Stomach (tissue), 4 donors: Measurements from ENCODE around the gene MEN1.

Experiments
- CTCF ChIP-seq, 7 experiments: fragments of 450-650 bp in 4 of 7; fragments of 200-600 bp in 3 of 7; sonication (generic) in 3 of 7; IDR thresholded peaks; one replicate each; pipeline ENCODE4 v1.5.1; 2016 to 2019; ENCODE audit warnings: antibody characterized with exemption in 7 of 7, control low read depth in 2 of 7, mild to moderate bottlenecking in 1 of 7
- EP300 ChIP-seq: sonication (generic); formaldehyde crosslinking; IDR thresholded peaks from one replicate; pipeline ENCODE4 v1.6.1; 2017; ENCODE audit warnings: antibody characterized with exemption
- POLR2A ChIP-seq, 4 donors: fragments of 450-650 bp; IDR thresholded peaks; one replicate each; pipeline ENCODE4 v1.6.1; 2016; ENCODE audit warnings: antibody characterized with exemption in 4 of 4, control low read depth in 2 of 4, mild to moderate bottlenecking in 1 of 4, moderate library complexity in 1 of 4
- POLR2AphosphoS5 ChIP-seq, 3 donors: sonication (generic); formaldehyde crosslinking; IDR thresholded peaks; one replicate each; pipeline ENCODE4 v1.6.1; 2016; ENCODE audit warnings: antibody characterized with exemption in 3 of 3

DNA sequence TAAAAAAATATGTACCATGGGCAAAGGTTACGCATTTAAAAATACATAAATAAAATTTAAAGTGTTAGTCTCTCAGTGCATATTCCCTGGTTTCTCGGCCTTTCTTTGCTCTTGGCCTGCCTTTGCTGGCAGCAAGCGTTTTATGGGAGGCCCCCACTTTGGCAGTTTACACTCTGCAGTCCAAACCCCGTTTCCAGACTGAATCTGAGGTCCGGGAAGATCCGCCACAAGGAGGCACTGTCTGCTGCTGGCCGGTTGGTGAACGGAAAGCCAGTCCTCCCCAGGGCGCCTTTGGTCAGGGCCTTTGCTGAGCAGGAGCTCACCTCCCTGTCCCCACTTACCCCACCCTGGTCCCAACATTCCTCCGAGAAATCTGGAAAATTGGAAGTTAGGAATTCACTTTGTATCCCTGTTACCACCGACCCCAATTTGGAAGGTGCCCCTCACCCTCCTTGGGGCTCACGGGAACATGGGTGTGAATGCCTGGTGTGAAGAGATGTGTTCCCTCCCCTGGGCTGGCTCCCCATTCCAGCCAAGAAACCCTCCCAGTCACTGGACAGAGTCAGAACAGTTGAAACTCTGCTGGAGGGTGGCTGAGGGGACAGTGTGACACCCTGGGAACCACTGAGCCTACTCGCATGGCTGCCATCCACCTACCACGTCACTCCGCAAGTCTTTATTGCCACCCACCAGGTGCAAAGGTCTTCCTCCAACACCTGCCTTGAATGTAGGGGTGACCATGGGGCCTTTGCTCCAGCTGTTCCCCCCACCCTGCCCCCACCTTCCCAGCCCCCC lies 22.6 kb downstream of the MEN1 start:
- TF ChIP-seq CTCF (IDR thresholded peaks at IDR 0.05), result peak in 5 of 7 experiments; percentile 41 to 69 (median 62)
- peak in 1 of 3 donors; percentile 35 for TF ChIP-seq POLR2AphosphoS5 (IDR thresholded peaks at IDR 0.05)
- TF ChIP-seq POLR2A (IDR thresholded peaks at IDR 0.05), result no peak
- TF ChIP-seq EP300, result no peak
